ENCODE measurements around the gene CNTNAP5.
"Not testable (repeated sequence)": the region's sequence is repeated elsewhere in the genome, so short reads cannot be mapped to it uniquely, and the experiment has no call there.

CNTNAP5 gene

DNA sequence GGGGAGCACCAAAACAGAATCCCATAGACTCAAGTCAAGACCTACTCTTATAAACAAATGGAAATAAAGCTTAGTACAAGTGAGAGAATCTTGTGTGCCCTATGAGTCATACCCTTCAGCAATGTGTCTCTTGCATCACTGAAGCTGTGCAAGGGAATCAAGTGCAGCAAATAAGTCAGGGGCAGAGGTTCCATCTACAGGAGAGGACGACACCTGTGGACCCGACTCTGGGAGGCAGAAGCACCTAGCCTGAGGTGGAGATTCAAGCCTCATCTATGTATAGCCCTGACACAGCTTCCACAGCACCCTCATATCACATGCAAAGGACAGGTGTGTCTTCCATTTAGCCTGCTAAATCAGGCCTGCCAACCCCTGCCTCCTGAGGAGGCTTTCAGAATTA is 298.2 kb downstream of the CNTNAP5 start:
- TF ChIP-seq ZNF274 (IDR thresholded peaks at IDR 0.05; ENCODE audit: low read depth, low read length), result no peak

DNA sequence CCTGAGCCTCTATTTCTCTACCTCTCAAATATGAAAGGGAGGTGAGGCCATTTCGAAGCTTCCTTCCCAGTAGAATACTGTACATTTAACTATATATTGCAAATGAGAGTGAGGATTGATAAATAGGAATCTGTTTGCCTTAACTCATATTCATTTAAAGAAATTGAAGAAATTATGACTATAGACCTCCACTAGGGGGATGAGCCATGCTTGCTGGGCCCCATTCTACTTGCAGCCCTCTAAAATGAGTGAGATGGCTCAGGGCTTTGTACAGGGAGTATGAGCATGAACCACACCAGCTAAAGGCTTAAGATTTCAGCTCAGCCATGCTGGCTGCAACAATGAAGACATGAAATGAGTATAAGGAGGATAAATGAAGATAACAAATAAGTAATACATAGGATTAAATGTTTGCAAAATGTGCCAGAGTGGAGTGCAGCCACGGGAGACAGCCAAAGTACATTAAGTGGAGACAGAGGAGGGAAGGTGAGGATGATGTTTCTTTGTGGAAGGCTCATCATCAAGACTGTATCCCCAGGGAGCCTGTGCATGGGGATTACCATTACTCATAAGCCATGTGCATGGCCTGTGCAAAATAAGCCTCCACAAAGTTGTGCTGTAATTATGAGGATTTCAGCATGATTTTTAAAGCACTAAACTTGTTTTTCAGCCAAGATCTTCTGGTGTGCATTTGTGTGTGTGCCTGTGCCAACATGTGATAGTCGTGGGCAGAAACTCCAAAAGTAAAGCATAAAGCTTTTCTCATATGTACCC is 300.8 kb downstream of the CNTNAP5 start:
- no peak for TF ChIP-seq ZNF274 (IDR thresholded peaks at IDR 0.05; ENCODE audit: low read depth, low read length)
- H3K4me3 ChIP-seq (ENCODE audit: low read length), result no peak overlapping the region

More for the DNA sequence above, 298.2 kb downstream of the CNTNAP5 start:
- H3K4me3 ChIP-seq (ENCODE audit: low read length), result no peak overlapping the region

DNA sequence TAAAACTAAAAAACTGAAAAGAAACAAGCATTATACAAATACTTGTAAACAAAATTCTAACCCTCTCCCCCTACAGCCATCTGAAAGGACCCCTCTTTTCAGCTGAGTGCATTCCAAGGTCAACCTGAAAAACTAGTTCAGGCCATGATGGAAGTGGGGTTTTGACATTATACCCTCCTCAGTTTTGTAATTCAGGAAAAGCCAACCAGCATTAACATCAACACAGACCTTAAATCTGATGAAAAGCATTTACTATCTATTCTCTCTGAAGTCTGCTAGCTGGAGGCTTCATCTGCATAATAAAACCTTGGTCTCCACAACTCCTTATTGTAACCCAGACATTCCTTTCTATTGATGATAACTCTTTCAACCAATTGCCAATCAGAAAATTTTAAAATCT is 302.2 kb downstream of the CNTNAP5 start:
- TF ChIP-seq ZNF274 (IDR thresholded peaks at IDR 0.05; ENCODE audit: low read depth, low read length), result no peak
- H3K4me3 ChIP-seq (ENCODE audit: low read length), result no peak overlapping the region

DNA sequence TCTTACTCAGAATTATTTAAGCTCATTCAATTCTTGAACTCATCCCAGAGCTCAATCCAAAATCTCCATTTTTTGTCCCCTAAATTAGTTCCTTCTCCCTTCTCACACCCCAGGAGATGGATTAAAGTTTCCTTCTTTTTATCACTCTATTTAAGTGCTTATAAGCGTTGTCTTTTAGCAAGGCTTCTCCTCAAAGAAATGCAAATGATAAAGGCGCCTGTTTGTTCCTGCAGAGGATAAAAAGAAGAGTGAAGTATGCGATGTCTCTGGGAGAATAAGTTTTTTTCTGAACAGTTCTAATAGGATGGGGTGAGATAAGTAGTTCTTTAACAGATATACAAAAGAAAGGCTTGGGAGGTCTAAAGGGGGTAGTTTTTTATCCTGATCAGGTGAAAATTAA is 303.3 kb downstream of the CNTNAP5 start:
- H3K4me3 ChIP-seq (ENCODE audit: low read length), result no peak overlapping the region
- no peak for TF ChIP-seq ZNF274 (IDR thresholded peaks at IDR 0.05; ENCODE audit: low read depth, low read length)

DNA sequence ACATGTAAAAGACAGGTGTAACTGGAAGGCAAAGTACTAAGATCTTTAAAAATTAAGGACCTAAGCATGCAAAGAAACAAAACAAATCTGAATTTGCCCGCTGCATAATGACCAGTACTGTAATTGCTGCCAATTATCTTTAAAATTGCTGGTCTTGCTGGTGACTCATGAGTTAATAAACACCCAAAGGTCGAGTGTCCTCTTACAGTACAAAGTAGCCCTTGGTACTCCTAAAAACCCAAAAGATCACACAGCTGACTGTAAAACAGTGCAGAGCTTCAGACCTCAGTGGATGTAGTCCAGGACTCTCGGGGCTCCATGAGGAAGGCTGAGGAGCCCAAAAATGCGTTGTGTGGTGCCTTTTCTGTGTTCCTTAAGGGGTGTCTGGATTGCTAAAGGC is 308.7 kb downstream of the CNTNAP5 start:
- TF ChIP-seq ZNF274 (IDR thresholded peaks at IDR 0.05; ENCODE audit: low read depth, low read length), result no peak
- H3K4me3 ChIP-seq (ENCODE audit: low read length), result no peak overlapping the region

DNA sequence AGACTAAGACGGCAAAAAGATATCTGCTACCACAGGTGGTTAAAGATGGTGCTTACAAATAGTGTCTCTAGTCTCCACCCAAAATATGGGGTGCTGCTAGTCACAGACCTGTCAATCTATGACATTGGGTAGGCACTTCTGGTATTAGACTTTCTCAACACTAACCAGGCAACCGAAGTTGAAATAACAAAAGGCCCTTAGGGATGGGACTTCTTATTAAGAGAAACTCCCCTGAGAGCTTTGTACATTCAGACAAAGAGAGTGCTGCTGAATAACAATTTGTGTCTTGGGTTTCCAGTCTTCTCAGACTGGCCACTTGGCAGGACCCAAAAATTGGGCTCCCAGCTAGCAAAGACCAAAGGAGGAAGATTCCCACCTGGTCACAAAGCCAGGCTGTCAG is 310.0 kb downstream of the CNTNAP5 start:
- no peak overlapping the region for H3K4me3 ChIP-seq (ENCODE audit: low read length)
- no peak for TF ChIP-seq ZNF274 (IDR thresholded peaks at IDR 0.05; ENCODE audit: low read depth, low read length)

DNA sequence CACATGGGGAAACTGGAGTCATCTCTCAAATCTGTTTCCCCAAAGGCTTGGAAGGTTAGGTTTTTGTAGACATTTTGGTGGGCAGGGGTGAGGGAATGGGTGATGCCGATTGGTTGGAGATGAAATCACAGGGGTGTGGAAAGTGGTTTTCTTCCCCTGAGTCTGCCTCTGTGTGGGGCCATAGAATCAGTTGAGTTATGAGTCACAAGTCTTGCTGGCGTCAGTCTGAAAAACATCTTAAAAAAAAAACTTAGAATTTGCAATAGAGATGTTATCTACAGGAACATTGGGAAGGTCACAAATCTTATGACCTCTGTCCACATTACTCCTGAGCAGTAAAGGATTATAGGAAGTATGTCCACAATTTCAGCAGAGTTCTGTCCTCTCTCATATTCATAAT is 314.6 kb downstream of the CNTNAP5 start:
- no peak overlapping the region for H3K4me3 ChIP-seq (ENCODE audit: low read length)
- TF ChIP-seq ZNF274 (IDR thresholded peaks at IDR 0.05; ENCODE audit: low read depth, low read length), result no peak

DNA sequence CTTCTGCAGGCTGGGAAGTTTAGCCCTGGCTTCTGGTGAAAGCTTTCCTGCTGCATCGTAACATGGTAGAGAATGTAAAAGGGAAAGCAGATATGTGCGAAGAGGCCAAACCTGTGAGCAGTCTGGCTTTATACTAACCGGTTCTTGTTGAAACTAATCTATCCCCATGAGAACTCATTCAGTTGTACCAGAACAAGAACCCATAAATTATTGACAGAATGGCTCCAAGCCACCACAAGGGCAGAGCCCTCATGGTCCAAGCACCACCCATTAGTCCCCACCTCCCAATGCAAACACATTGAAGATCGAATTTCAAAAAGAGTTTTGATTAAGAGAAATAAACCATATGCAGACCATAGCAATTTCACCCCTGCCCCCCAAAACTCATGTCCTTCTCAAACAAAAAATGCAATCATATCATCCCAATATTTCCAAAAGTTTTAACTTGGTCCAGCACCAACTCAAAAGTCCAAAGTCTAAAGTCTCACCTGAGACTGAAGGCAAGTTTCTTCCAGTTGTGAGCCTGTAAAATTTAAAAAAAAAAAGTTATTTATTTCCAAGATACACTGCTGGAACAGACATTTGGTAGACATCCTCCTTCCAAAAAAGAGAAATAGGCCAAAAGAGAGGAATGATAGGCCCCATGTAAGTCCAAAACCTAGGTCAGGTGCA is 318.9 kb downstream of the CNTNAP5 start:
- no peak for TF ChIP-seq ZNF274 (IDR thresholded peaks at IDR 0.05; ENCODE audit: low read depth, low read length)
- no peak overlapping the region for H3K4me3 ChIP-seq (ENCODE audit: low read length)

DNA sequence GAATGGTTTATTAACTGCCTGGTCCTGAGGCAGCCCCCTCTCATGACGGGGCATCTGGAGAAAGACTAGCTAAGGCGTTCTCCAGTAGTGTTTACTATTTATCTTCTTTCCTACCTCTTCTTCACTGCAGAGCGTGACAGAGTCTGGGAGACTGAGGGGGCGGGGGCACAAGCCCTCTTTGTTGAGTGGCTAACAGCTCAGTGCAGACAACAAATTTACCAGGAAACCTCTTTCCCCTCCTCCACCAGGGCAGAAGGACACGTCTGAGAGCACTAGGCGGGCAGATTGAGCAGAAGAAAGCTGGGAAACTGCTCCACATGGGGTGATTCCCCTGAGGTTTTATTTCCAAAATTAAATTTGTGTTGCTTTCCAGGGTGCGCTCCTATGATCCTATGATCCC is 322.1 kb downstream of the CNTNAP5 start:
- TF ChIP-seq ZNF274 (IDR thresholded peaks at IDR 0.05; ENCODE audit: low read depth, low read length), result no peak

DNA sequence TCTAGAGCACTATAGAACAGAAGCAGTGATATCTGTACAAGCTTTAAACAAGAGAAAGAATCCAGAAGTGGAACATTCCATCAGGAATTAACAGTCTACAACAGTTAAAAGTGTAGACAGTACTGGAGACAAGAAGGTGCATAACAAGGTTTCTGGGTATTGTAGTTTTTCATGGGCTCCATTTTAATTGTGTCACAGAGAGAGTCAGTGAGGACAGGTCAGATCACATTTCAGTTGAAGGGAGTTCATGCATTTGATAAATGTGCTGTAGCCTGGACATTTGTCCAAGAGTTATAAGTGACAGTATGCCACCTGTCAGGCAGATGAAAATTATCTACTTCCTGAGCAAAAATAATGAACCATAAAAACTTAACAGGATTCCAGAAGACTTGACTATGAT is 328.6 kb downstream of the CNTNAP5 start:
- no peak for TF ChIP-seq ZNF274 (IDR thresholded peaks at IDR 0.05; ENCODE audit: low read depth, low read length)
- H3K4me3 ChIP-seq (ENCODE audit: low read length), result no peak overlapping the region

More for the DNA sequence above, 322.1 kb downstream of the CNTNAP5 start:
- H3K4me3 ChIP-seq (ENCODE audit: low read length), result no peak overlapping the region

DNA sequence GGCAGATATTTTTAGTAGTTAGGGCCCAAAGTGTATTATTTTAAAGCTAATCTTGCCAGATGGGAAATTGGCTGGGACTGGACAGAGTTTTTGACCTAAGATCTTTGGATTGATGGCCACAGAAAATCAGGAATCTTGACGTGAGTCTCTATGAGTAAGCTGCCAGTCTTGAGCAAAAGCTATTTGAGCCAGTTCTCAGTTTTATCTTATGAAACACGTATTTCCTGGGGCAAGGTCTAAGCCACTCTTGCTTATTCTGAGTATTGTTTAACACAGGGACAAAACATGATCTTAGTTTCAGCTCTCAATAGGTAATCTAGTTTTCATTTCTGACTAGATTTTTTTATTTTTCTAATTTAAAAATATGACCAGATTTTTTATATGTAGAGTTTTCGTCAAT is 329.4 kb downstream of the CNTNAP5 start:
- no peak for TF ChIP-seq ZNF274 (IDR thresholded peaks at IDR 0.05; ENCODE audit: low read depth, low read length)
- no peak overlapping the region for H3K4me3 ChIP-seq (ENCODE audit: low read length)

DNA sequence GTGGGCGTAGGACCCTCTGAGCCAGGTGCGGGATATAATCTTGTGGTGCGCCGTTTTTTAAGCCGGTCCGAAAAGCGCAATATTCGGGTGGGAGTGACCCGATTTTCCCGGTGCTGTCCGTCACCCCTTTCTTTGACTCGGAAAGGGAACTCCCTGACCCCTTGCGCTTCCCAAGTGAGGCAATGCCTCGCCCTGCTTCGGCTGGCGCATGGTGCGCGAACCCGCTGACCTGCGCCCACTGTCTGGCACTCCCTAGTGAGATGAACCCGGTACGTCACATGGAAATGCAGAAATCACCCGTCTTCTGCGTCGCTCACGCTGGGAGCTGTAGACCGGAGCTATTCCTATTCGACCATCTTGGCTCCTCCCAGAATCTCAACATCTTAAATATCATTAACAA is 336.9 kb downstream of the CNTNAP5 start:
- H3K4me3 ChIP-seq (ENCODE audit: low read length), result not testable (repeated sequence)

DNA sequence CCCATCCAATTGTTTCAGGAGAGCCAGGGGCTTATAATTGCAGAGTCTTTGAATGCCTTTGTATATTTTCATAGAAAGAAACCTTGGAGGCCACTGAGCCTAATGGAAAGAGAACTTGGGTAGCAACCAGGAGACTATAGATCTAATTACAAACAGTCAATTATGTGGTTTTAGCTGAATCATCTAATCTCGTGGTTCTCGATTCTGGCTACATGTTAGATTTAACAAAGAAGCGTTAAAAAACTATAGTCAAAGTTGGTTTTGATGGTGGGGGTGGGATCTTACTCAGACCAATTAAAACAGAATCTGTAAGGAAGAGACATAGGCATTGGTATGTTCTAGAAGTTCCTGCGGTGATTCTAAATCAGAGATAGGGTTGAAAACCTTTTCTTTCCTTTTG is 344.1 kb downstream of the CNTNAP5 start:
- H3K4me3 ChIP-seq (ENCODE audit: low read length), result no peak overlapping the region
- TF ChIP-seq ZNF274 (IDR thresholded peaks at IDR 0.05; ENCODE audit: low read depth, low read length), result no peak

DNA sequence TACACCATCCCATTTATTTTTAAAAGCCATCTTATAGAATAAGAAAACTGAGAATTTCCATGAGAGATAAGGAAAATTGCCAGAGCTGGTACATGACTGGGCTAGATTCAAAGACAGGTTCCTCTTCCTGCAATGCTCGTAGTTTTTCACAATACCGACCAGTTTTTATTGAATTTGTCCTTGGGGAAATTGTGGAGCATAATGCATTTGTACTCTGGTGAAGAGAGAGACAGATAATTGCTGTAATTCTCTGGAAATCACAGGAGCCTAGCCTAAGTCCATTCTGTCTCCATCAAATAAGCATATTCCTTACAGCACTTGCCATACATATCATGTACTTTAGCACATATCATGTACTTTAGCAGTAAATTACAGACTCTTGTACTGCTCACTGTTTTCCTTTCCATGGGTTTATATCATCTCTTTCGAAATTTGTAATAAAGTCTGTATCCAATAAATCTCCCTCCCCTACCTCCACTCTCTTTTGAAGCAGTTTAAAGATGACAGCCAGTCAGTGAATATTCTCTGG is 355.2 kb downstream of the CNTNAP5 start:
- TF ChIP-seq ZNF274 (IDR thresholded peaks at IDR 0.05; ENCODE audit: low read depth, low read length), result no peak
- no peak overlapping the region for H3K4me3 ChIP-seq (ENCODE audit: low read length)

DNA sequence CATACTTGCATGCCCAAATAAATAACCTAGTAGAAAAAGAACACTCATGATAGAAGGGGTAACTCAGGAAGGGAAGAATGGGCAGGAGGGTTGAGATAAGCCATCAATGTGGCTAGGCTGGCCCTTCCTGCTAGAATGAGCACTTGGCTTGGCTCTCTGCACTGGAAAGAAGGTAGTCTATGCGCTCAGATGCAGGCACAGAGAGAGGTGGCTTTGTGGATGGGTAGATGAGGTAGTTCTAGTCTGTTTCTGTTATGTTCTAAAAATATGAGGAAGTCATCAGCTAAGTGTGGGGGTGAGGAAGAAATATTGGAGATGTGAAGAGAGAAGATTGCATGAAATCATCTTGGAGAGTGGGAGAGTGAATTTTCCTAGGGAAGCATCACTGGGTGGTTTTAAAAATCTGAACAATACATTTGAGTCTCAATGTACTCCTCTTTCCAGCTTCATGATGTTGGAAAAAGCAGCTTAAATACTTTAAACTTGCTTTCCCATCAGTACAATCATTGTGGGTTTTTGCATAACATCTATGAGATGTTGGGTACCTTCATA is 357.1 kb downstream of the CNTNAP5 start:
- no peak overlapping the region for H3K4me3 ChIP-seq (ENCODE audit: low read length)
- no peak for TF ChIP-seq ZNF274 (IDR thresholded peaks at IDR 0.05; ENCODE audit: low read depth, low read length)
